H1 (cell line): ENCODE measurements around the gene CACNA2D1. TPM values are rescaled to one million over a fixed set of nuclear protein-coding genes. Genes with fewer than 3 reads are reported as not detected.

ENCODE experiments used
- CREB1 ChIP-seq: IDR thresholded peaks from 2 replicates; pipeline ENCODE4 v1.6.1; 2012; ENCODE audit warnings: inconsistent platforms
- GABPA ChIP-seq: IDR thresholded peaks from 2 replicates; pipeline ENCODE4 v1.6.1; 2011; ENCODE audit warnings: mild to moderate bottlenecking, low read length, moderate library complexity, borderline replicate concordance; ENCODE audit not compliant: insufficient read depth
- SIRT6 ChIP-seq: IDR thresholded peaks from one replicate; pipeline ENCODE4 v1.7.1; 2012; ENCODE audit warnings: low read length, inconsistent platforms
- polyA plus RNA-seq, 7 experiments: library from polyadenylated mRNA; depleted of rRNA in 3 of 7; stranded (reverse) in 5 of 7; unstranded in 2 of 7; fragments of >200 nt in 5 of 7; fragments of 200-250 nt in 2 of 7; gene quantifications; 1 replicate in 5 of 7; 2 replicates in 1 of 7; 4 replicates in 1 of 7; pipeline versions ENCODE4 v1.2.1 to v1.2.3, GENCODE V29; 2011 to 2013; ENCODE audit warnings: missing spikeins in 2 of 7, mixed read lengths in 2 of 7
- total RNA-seq: library from RNA; stranded (reverse); fragmentation: NEBNext Ultra II Directional; extraction: Animal tissue kit (Norgen Biotek cat#: 25700); gene quantifications from 2 replicates; pipeline ENCODE4 v1.2.1, GENCODE V29; 2021
- TF ChIP-seq, protein P1 (sequence below), 3 experiments: IDR thresholded peaks; 1 replicate in 2 of 3; 2 replicates in 1 of 3; pipeline versions ENCODE4 v1.5.1 to v1.6.1; 2011; ENCODE audit warnings: low read length in 3 of 3, mild to moderate bottlenecking in 3 of 3, inconsistent platforms in 2 of 3, low read depth in 1 of 3, moderate library complexity in 1 of 3; ENCODE audit not compliant: insufficient read depth in 1 of 3; ENCODE audit errors: control extremely low read depth in 1 of 3

Gene CACNA2D1
- total and polyA plus RNA-seq, 2 of the 8 experiments (the other 6 are each of a cell fraction or from before 2014, with no cell fraction given), result 4.3 to 27.3 TPM

DNA sequence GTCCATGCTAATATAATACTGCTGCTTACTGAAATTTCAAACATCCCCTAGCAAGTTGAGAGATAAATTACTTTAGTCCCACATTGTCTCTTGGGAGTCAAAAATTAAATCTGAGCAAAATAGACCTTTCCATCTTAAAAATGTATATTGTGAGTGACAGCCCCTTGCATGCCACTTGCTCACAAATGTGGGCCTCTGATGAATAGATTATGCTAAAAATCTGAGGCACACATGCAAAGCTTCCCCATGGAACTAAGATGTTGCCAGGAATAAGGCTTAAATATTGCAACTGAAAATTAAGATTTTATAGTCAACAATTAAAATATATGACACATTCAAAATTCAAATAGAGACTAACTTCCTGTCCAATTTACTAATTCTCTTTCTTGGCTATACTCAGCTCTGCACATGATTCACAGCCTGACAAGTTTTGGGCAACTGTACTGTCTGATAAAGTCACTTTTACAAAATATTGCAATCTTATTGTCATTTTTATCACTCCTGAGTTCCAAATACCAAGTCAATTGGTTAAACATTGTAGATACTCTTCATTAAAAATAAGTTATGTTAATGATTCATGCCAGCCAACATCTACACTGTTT is 301.2 kb downstream of the CACNA2D1 start (continued):
- TF ChIP-seq, protein P1, sequence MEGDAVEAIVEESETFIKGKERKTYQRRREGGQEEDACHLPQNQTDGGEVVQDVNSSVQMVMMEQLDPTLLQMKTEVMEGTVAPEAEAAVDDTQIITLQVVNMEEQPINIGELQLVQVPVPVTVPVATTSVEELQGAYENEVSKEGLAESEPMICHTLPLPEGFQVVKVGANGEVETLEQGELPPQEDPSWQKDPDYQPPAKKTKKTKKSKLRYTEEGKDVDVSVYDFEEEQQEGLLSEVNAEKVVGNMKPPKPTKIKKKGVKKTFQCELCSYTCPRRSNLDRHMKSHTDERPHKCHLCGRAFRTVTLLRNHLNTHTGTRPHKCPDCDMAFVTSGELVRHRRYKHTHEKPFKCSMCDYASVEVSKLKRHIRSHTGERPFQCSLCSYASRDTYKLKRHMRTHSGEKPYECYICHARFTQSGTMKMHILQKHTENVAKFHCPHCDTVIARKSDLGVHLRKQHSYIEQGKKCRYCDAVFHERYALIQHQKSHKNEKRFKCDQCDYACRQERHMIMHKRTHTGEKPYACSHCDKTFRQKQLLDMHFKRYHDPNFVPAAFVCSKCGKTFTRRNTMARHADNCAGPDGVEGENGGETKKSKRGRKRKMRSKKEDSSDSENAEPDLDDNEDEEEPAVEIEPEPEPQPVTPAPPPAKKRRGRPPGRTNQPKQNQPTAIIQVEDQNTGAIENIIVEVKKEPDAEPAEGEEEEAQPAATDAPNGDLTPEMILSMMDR (IDR thresholded peaks at IDR 0.05; ENCODE audit: control extremely low read depth in 1 of 3, insufficient read depth in 1 of 3, low read depth in 1 of 3, low read length in 3 of 3), result no peak
- TF ChIP-seq GABPA (no peak), SIRT6 (no peak), CREB1 (no peak)
